ENCODE data around the gene LRSAM1.
A peak's percentile ranks its signal among the peaks of the same experiment; 100 is the strongest.

The LRSAM1 gene

DNA sequence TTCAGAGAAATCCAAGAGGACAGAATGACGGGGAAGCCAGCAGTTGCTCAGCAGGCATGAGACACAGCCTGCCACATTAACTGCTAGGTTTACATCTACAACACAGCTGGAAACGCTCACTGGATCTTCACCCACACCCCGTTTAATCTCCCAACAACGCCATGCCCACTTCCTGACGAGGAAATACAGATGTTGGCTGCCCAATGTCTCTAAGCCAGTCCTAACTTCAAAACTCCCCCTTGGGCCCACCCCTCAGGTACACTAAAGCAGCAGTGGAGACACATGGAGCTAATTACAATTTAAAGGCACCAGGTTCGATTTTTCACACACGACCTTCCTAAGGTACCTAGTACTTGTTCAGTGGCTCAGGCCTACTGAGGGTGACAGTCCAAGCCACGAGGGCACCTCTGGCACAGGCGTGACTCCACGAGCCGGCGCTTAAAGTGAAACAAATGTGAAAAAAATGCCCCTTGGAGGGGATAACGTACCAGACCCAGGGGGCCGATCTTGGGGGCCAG is 1.0 kb upstream of the LRSAM1 start:
- H3K36me3 ChIP-seq (ENCODE audit: low read length), result peaks cover 38% of the 10 kb centered on the region
- peak overlapping the region; percentile 97 for H3K9ac ChIP-seq (ENCODE audit: low read length)

DNA sequence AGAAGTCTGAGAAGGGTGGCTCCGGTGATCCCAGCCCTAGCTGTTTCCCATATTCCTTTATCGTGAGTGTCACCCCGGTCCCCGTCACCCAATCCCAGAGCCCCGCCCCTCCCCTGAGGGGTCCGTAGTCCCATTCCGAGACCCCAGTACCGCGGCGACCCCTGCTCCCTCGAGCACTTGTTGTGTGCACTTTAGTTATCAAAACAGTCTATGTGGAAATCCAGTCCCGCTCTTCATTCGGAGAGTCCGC is 223 bp downstream of the LRSAM1 start:
- TF ChIP-seq, protein P1, sequence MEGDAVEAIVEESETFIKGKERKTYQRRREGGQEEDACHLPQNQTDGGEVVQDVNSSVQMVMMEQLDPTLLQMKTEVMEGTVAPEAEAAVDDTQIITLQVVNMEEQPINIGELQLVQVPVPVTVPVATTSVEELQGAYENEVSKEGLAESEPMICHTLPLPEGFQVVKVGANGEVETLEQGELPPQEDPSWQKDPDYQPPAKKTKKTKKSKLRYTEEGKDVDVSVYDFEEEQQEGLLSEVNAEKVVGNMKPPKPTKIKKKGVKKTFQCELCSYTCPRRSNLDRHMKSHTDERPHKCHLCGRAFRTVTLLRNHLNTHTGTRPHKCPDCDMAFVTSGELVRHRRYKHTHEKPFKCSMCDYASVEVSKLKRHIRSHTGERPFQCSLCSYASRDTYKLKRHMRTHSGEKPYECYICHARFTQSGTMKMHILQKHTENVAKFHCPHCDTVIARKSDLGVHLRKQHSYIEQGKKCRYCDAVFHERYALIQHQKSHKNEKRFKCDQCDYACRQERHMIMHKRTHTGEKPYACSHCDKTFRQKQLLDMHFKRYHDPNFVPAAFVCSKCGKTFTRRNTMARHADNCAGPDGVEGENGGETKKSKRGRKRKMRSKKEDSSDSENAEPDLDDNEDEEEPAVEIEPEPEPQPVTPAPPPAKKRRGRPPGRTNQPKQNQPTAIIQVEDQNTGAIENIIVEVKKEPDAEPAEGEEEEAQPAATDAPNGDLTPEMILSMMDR (IDR thresholded peaks at IDR 0.05; ENCODE audit: insufficient read depth, low read length, poor library complexity, severe bottlenecking), result no peak
- no peak for TF ChIP-seq EZH2phosphoT487 (conservative IDR thresholded peaks at IDR 0.05; ENCODE audit: low read length)
- Histone ChIP-seq H3K4me2 (ENCODE audit: low read depth, low read length, poor library complexity, severe bottlenecking) (peak overlapping the region; percentile 79), H3K9ac (ENCODE audit: low read length) (peak overlapping the region; percentile 97), H3K36me3 (ENCODE audit: low read length) (peaks cover 36% of the 10 kb centered on the region), H2AFZ (ENCODE audit: low read depth, low read length, severe bottlenecking) (peak overlapping the region; percentile 37), H3K27me3 (ENCODE audit: low read length) (no peaks in the 10 kb centered on the region), H3K9me3 (ENCODE audit: insufficient read depth, low read length) (no peaks in the 10 kb centered on the region), H4K20me1 (ENCODE audit: low read depth, low read length) (peaks cover 11% of the 10 kb centered on the region; the same call in 1 of the 2 replicates), H3K4me3 (ENCODE audit: insufficient read depth, low read length, poor library complexity, severe bottlenecking) (peak overlapping the region; percentile 63), H3K27ac (ENCODE audit: low read depth, low read length) (peak overlapping the region; percentile 91), H3F3A (ENCODE audit: insufficient read depth) (peaks cover 43% of the 10 kb centered on the region), H3K79me2 (ENCODE audit: insufficient read depth, low read length) (peaks cover 25% of the 10 kb centered on the region), H3K9me2 (replicated peaks; ENCODE audit: insufficient read depth, low read length) (no peaks in the 10 kb centered on the region)

More for the DNA sequence above, 1.0 kb upstream of the LRSAM1 start:
- peak overlapping the region; percentile 63 for H3K4me3 ChIP-seq (ENCODE audit: insufficient read depth, low read length, poor library complexity, severe bottlenecking)
- H4K20me1 ChIP-seq (ENCODE audit: low read depth, low read length), result peaks cover 11% of the 10 kb centered on the region; the same call in 1 of the 2 replicates
- no peaks in the 10 kb centered on the region for H3K9me2 ChIP-seq (replicated peaks; ENCODE audit: insufficient read depth, low read length)
- peaks cover 25% of the 10 kb centered on the region for H3K79me2 ChIP-seq (ENCODE audit: insufficient read depth, low read length)
- no peaks in the 10 kb centered on the region for H3K9me3 ChIP-seq (ENCODE audit: insufficient read depth, low read length)
- peak overlapping the region; percentile 91 for H3K27ac ChIP-seq (ENCODE audit: low read depth, low read length)
- H3K4me2 ChIP-seq (ENCODE audit: low read depth, low read length, poor library complexity, severe bottlenecking), result peak overlapping the region; percentile 79
- H3K27me3 ChIP-seq (ENCODE audit: low read length), result no peaks in the 10 kb centered on the region
- H2AFZ ChIP-seq (ENCODE audit: low read depth, low read length, severe bottlenecking), result no peak overlapping the region
- H3F3A ChIP-seq (ENCODE audit: insufficient read depth), result peaks cover 55% of the 10 kb centered on the region
- TF ChIP-seq EZH2phosphoT487 (conservative IDR thresholded peaks at IDR 0.05; ENCODE audit: low read length), result no peak
- TF ChIP-seq, protein P1 (IDR thresholded peaks at IDR 0.05; ENCODE audit: insufficient read depth, low read length, poor library complexity, severe bottlenecking), result no peak

DNA sequence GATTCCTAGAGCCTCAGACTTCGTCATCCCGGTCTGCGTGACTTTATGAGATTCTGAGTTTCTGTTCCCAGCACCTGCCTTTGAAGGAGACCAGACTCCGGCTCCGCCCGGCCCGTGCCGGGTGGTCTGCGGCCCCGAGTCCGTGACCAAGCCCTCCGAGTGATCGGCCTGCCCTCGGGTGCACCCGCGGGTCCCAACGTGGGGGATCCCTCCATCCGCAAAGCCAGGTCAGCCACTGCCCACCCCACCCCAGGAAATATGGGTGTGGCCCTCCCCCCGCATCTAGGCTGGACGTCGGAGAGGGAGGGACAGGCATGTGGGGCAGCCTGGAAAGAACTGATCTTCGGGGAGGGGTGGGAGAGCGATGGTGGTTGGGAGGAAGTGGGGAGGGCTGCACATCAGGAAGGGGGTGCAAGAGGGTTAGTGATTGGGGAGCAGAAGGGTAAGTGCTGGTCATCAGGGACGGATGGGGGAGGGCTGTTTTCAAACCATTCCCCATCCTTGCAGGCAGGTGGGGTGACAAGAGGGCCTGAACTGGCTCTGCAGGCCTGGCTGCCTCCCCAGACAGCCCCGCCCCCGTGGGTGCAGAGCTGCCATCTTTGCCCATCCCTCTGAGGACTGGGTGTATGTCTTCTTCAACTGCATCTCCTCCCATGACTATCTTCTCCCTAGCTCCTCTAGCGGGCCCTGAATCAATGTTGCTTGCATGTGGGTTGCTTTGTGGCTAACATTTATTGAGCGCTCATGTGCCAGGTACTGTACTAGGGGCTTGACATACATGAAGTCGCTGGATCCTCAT is 747 bp downstream of the LRSAM1 start:
- Histone ChIP-seq H3K9me2 (replicated peaks; ENCODE audit: insufficient read depth, low read length) (no peaks in the 10 kb centered on the region), H3K4me3 (ENCODE audit: insufficient read depth, low read length, poor library complexity, severe bottlenecking) (peak overlapping the region; percentile 63), H3K4me2 (ENCODE audit: low read depth, low read length, poor library complexity, severe bottlenecking) (peak overlapping the region; percentile 79), H3K27me3 (ENCODE audit: low read length) (no peaks in the 10 kb centered on the region), H2AFZ (ENCODE audit: low read depth, low read length, severe bottlenecking) (peak overlapping the region; percentile 37), H3K36me3 (ENCODE audit: low read length) (peaks cover 33% of the 10 kb centered on the region), H3K9ac (ENCODE audit: low read length) (peak overlapping the region; percentile 97), H3K79me2 (ENCODE audit: insufficient read depth, low read length) (peaks cover 25% of the 10 kb centered on the region), H3K27ac (ENCODE audit: low read depth, low read length) (peak overlapping the region; percentile 91), H3K9me3 (ENCODE audit: insufficient read depth, low read length) (no peaks in the 10 kb centered on the region), H4K20me1 (ENCODE audit: low read depth, low read length) (peaks cover 11% of the 10 kb centered on the region; the same call in 1 of the 2 replicates), H3F3A (ENCODE audit: insufficient read depth) (peaks cover 38% of the 10 kb centered on the region)
- TF ChIP-seq EZH2phosphoT487 (conservative IDR thresholded peaks at IDR 0.05; ENCODE audit: low read length), result no peak
- TF ChIP-seq, protein P1 (IDR thresholded peaks at IDR 0.05; ENCODE audit: insufficient read depth, low read length, poor library complexity, severe bottlenecking), result no peak

Measured in SU-DHL-6 (cell line).